Measurements from ENCODE around the gene PCDHGA12. TPM values are rescaled to one million over a fixed set of nuclear protein-coding genes. Genes with fewer than 3 reads are reported as not detected.
"Not testable (repeated sequence)": the region's sequence is repeated elsewhere in the genome, so short reads cannot be mapped to it uniquely, and the experiment has no call there.

Gene PCDHGA12
- total RNA-seq, 3 donors from 2014 or later (not counting 1 experiment from before 2014, with no cell fraction given) = 0.35 to 1.1 (median 0.75) TPM

DNA sequence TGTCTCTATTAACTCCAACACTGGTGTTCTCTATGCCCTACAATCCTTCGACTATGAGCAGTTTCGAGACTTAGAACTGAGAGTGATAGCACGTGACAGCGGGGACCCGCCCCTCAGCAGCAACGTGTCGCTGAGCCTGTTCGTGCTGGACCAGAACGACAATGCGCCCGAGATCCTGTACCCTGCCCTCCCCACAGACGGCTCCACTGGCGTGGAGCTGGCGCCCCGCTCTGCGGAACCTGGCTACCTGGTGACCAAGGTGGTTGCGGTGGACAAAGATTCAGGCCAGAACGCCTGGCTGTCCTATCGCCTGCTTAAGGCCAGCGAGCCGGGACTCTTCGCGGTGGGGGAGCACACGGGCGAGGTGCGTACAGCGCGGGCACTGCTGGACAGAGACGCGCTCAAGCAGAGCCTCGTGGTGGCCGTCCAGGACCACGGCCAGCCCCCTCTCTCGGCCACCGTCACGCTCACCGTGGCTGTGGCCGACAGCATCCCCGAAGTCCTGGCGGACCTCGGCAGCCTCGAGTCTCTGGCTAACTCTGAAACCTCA lies 7.5 kb upstream of the PCDHGA12 start:
- Mint-ChIP-seq H3K9me3 (peaks cover 0 to 4% of the 10 kb centered on the region in 2 donors), H3K4me3 (no peak overlapping the region), H3K27ac (no peak overlapping the region), H3K4me1 (peaks cover 4 to 12% of the 10 kb centered on the region in 2 donors), H3K36me3 (peaks cover 11% of the 10 kb centered on the region), H3K27me3 (ENCODE audit: low read depth in 2 of 2) (peaks cover 47 to 50% of the 10 kb centered on the region in 2 donors)
- no peak for TF ChIP-seq CTCF (IDR thresholded peaks at IDR 0.05)
- ATAC-seq = no peak
- Histone ChIP-seq H3K4me1 (ENCODE audit: control insufficient read depth, insufficient read depth, low read length) (peaks cover 6% of the 10 kb centered on the region), H3K27ac (ENCODE audit: low read length) (no peak overlapping the region), H3K27me3 (ENCODE audit: control insufficient read depth, insufficient read depth, low read length) (peaks cover 64% of the 10 kb centered on the region), H3K9me3 (ENCODE audit: control insufficient read depth, insufficient read depth, low read length) (peaks cover 33% of the 10 kb centered on the region), H3K36me3 (ENCODE audit: control insufficient read depth, insufficient read depth, low read length) (no peaks in the 10 kb centered on the region), H3K4me3 (ENCODE audit: low read length) (no peak overlapping the region)
- WGBS (ENCODE audit: insufficient coverage) = 32% methylated on average over 42 of the region's 42 CpGs
- DNase-seq = no peak
- intact Hi-C loops (cut with micrococcal nuclease) = loop anchor here (5.0 kb wide), 1 partner anchor 36 kb away; the partner anchor contains the start of gene PCDHGB4

DNA sequence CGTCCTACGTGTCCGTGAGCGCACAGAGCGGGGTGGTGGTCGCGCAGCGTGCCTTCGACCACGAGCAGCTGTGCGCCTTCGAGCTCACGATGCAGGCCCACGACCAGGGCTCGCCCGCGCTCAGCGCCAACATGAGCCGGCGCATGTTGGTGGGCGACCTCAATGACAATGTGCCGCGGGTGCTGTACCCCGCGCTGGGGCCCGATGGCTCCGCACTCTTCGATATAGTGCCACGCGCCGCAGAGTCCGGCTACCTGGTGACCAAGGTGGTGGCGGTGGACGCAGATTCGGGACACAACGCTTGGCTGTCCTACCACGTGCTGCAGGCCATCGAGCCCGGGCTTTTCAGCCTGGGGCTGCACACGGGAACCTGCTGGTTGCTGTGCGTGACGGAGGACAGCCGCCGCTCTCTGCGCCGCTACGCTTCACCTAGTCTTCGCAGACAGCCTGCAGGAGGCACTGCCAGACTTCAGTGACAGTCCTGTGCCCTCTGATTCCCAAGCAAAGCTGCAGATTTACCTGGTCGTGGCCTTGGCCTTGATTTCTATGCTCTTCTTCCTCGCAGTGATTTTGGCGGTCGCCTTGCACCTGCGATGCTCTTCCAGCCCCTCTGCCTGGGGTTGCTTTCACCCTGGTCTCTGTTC lies 2.4 kb upstream of the PCDHGA12 start:
- WGBS (ENCODE audit: insufficient coverage) = 61% methylated on average over 53 of the region's 53 CpGs
- no peak for TF ChIP-seq CTCF (IDR thresholded peaks at IDR 0.05)
- H3K4me1 ChIP-seq (ENCODE audit: control insufficient read depth, insufficient read depth, low read length) = peaks cover 15% of the 10 kb centered on the region
- Mint-ChIP-seq H3K27ac (no peak overlapping the region), H3K4me1 (peaks cover 8 to 16% of the 10 kb centered on the region in 2 donors), H3K9me3 (peaks cover 0 to 11% of the 10 kb centered on the region in 2 donors), H3K27me3 (ENCODE audit: low read depth in 2 of 2) (peaks cover 35 to 43% of the 10 kb centered on the region in 2 donors), H3K36me3 (peaks cover 9% of the 10 kb centered on the region), H3K4me3 (no peak overlapping the region)
- H3K27ac ChIP-seq (ENCODE audit: low read length) = no peak overlapping the region
- DNase-seq = no peak
- ATAC-seq = no peak
- H3K4me3 ChIP-seq (ENCODE audit: low read length) = no peak overlapping the region
- peaks cover 28% of the 10 kb centered on the region for H3K9me3 ChIP-seq (ENCODE audit: control insufficient read depth, insufficient read depth, low read length)
- intact Hi-C loops (cut with micrococcal nuclease) = no loop called here
- H3K36me3 ChIP-seq (ENCODE audit: control insufficient read depth, insufficient read depth, low read length) = no peaks in the 10 kb centered on the region
- H3K27me3 ChIP-seq (ENCODE audit: control insufficient read depth, insufficient read depth, low read length) = peaks cover 64% of the 10 kb centered on the region

DNA sequence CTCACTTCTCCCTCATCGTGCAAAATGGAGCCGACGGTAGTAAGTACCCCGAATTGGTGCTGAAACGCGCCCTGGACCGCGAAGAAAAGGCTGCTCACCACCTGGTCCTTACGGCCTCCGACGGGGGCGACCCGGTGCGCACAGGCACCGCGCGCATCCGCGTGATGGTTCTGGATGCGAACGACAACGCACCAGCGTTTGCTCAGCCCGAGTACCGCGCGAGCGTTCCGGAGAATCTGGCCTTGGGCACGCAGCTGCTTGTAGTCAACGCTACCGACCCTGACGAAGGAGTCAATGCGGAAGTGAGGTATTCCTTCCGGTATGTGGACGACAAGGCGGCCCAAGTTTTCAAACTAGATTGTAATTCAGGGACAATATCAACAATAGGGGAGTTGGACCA lies 979 bp downstream of the PCDHGA12 start:
- no peak for TF ChIP-seq CTCF (IDR thresholded peaks at IDR 0.05)
- intact Hi-C loops (cut with micrococcal nuclease) = no loop called here

DNA sequence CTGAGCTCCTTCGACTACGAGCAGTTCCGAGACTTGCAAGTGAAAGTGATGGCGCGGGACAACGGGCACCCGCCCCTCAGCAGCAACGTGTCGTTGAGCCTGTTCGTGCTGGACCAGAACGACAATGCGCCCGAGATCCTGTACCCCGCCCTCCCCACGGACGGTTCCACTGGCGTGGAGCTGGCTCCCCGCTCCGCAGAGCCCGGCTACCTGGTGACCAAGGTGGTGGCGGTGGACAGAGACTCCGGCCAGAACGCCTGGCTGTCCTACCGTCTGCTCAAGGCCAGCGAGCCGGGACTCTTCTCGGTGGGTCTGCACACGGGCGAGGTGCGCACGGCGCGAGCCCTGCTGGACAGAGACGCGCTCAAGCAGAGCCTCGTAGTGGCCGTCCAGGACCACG lies 2.0 kb downstream of the PCDHGA12 start:
- ATAC-seq = not testable (repeated sequence)
- peaks cover 34 to 44% of the 10 kb centered on the region in 2 donors for H3K27me3 Mint-ChIP-seq (ENCODE audit: low read depth in 2 of 2)
- WGBS (ENCODE audit: insufficient coverage) = 39% methylated on average over 31 of the region's 38 CpGs

More for the DNA sequence above, 979 bp downstream of the PCDHGA12 start:
- Mint-ChIP-seq H3K4me3 (peak overlapping the region; percentile 47), H3K36me3 (peaks cover 9% of the 10 kb centered on the region), H3K27me3 (ENCODE audit: low read depth in 2 of 2) (peaks cover 34 to 40% of the 10 kb centered on the region in 2 donors), H3K4me1 (peaks cover 8 to 16% of the 10 kb centered on the region in 2 donors), H3K9me3 (peaks cover 3 to 14% of the 10 kb centered on the region in 2 donors), H3K27ac (no peak overlapping the region)
- Histone ChIP-seq H3K27me3 (ENCODE audit: control insufficient read depth, insufficient read depth, low read length) (peaks cover 62% of the 10 kb centered on the region), H3K36me3 (ENCODE audit: control insufficient read depth, insufficient read depth, low read length) (no peaks in the 10 kb centered on the region), H3K4me1 (ENCODE audit: control insufficient read depth, insufficient read depth, low read length) (peaks cover 15% of the 10 kb centered on the region), H3K27ac (ENCODE audit: low read length) (no peak overlapping the region), H3K9me3 (ENCODE audit: control insufficient read depth, insufficient read depth, low read length) (peaks cover 24% of the 10 kb centered on the region), H3K4me3 (ENCODE audit: low read length) (peak overlapping the region; percentile 7)
- ATAC-seq (peak in 2 of 3 donors; percentile 24 to 48), DNase-seq (no peak)
- WGBS (ENCODE audit: insufficient coverage) = 19% methylated on average over 37 of the region's 37 CpGs

GRCh38 chr5:141432726-141433125 lies 2.4 kb downstream of the PCDHGA12 start:
- H3K36me3 ChIP-seq (ENCODE audit: control insufficient read depth, insufficient read depth, low read length); H3K27ac Mint-ChIP-seq; H3K4me3 Mint-ChIP-seq; intact Hi-C loops (cut with micrococcal nuclease); ATAC-seq; H3K27ac ChIP-seq (ENCODE audit: low read length); H3K36me3 Mint-ChIP-seq; H3K4me3 ChIP-seq (ENCODE audit: low read length); DNase-seq: not testable (repeated sequence)
- H3K9me3 ChIP-seq (ENCODE audit: control insufficient read depth, insufficient read depth, low read length) = peaks cover 24% of the 10 kb centered on the region
- WGBS (ENCODE audit: insufficient coverage) = 38% methylated on average over 28 of the region's 29 CpGs
- H3K4me1 Mint-ChIP-seq = peaks cover 8 to 16% of the 10 kb centered on the region in 2 donors
- H3K4me1 ChIP-seq (ENCODE audit: control insufficient read depth, insufficient read depth, low read length) = peaks cover 15% of the 10 kb centered on the region
- H3K27me3 ChIP-seq (ENCODE audit: control insufficient read depth, insufficient read depth, low read length) = peaks cover 59% of the 10 kb centered on the region
- peaks cover 3 to 14% of the 10 kb centered on the region in 2 donors for H3K9me3 Mint-ChIP-seq
- peaks cover 34 to 44% of the 10 kb centered on the region in 2 donors for H3K27me3 Mint-ChIP-seq (ENCODE audit: low read depth in 2 of 2)

More for the DNA sequence above, 2.0 kb downstream of the PCDHGA12 start:
- H3K4me1 Mint-ChIP-seq = peaks cover 8 to 16% of the 10 kb centered on the region in 2 donors
- H3K9me3 Mint-ChIP-seq = peaks cover 3 to 14% of the 10 kb centered on the region in 2 donors
- H3K4me3 Mint-ChIP-seq; DNase-seq; intact Hi-C loops (cut with micrococcal nuclease); H3K36me3 ChIP-seq (ENCODE audit: control insufficient read depth, insufficient read depth, low read length); H3K4me3 ChIP-seq (ENCODE audit: low read length); H3K36me3 Mint-ChIP-seq; H3K27ac ChIP-seq (ENCODE audit: low read length); H3K27ac Mint-ChIP-seq: not testable (repeated sequence)
- H3K4me1 ChIP-seq (ENCODE audit: control insufficient read depth, insufficient read depth, low read length) = peaks cover 15% of the 10 kb centered on the region
- peaks cover 62% of the 10 kb centered on the region for H3K27me3 ChIP-seq (ENCODE audit: control insufficient read depth, insufficient read depth, low read length)
- peaks cover 24% of the 10 kb centered on the region for H3K9me3 ChIP-seq (ENCODE audit: control insufficient read depth, insufficient read depth, low read length)
